OCI-LY7 (cell line): ENCODE results near the gene DNAH7. TPM values are rescaled to one million over a fixed set of nuclear protein-coding genes. Genes with fewer than 3 reads are reported as not detected.

Source experiments
- BruUV-seq: library from RNA; stranded (reverse); fragments of 400-500 nt; replicated peaks from 2 replicates; lab custom pipeline; 2021; lab: Mats Ljungman, UMichigan
- CTCF ChIA-PET: fragments of 300-600 bp; sonication (Branson Sonifier 250); formaldehyde crosslinking; loops from one replicate; lab custom pipeline; 2022; ENCODE audit warnings: antibody characterized with exemption; ENCODE audit not compliant: unreplicated experiment; lab: Charles Lee
- POLR2A ChIA-PET: fragments of 300-600 bp; sonication (Branson Sonifier 250); formaldehyde crosslinking; loops from one replicate; lab custom pipeline; 2022; ENCODE audit warnings: antibody characterized with exemption; lab: Charles Lee
- DNase-seq: peaks from one replicate; pipeline ENCODE4 v3.0.0-alpha.2; 2015; ENCODE audit warnings: low spot score
- H2AFZ ChIP-seq: fragments of 200-600 bp; sonication (generic), shearing (Covaris generic); 2 replicates; pipeline ENCODE4 v1.6.1; 2014; ENCODE audit warnings: mild to moderate bottlenecking, antibody characterized with exemption, low read length, moderate library complexity
- H3K27ac ChIP-seq: fragments of 200-600 bp; sonication (generic); 2 replicates; pipeline ENCODE4 v1.5.1; 2014; ENCODE audit warnings: mixed run types, low read depth, mild to moderate bottlenecking, moderate library complexity, low read length, inconsistent platforms; ENCODE audit not compliant: poor library complexity, severe bottlenecking
- H3K36me3 ChIP-seq: fragments of 200-600 bp; sonication (generic); 2 replicates; pipeline ENCODE4 v1.6.1; 2014; ENCODE audit warnings: mild to moderate bottlenecking, antibody characterized with exemption, low read length, moderate library complexity, mixed read lengths; ENCODE audit not compliant: insufficient read depth
- H3K4me1 ChIP-seq: fragments of 200-600 bp; sonication (generic); 2 replicates; pipeline ENCODE4 v1.5.1; 2014; ENCODE audit warnings: mild to moderate bottlenecking, low read length; ENCODE audit not compliant: insufficient read depth, poor library complexity, severe bottlenecking
- H3K4me2 ChIP-seq: fragments of 200-600 bp; sonication (generic); 2 replicates; pipeline ENCODE4 v1.6.1; 2014; ENCODE audit warnings: mild to moderate bottlenecking, low read length
- H3K4me3 ChIP-seq: fragments of 200-600 bp; sonication (generic); 2 replicates; pipeline ENCODE4 v1.5.1; 2014; ENCODE audit warnings: mild to moderate bottlenecking, low read depth, low read length; ENCODE audit not compliant: poor library complexity, severe bottlenecking
- H3K79me2 ChIP-seq: fragments of 200-600 bp; sonication (generic); 2 replicates; pipeline ENCODE4 v1.6.1; 2016; ENCODE audit warnings: low read depth, mild to moderate bottlenecking, low read length, moderate library complexity, mixed read lengths; ENCODE audit not compliant: insufficient read depth
- H3K9me2 ChIP-seq: fragments of 200-600 bp; sonication (generic); 2 replicates; pipeline ENCODE4 v1.6.1; 2016; ENCODE audit warnings: mild to moderate bottlenecking, low read length, mixed read lengths; ENCODE audit not compliant: insufficient read depth
- H3K9me3 ChIP-seq: fragments of 200-600 bp; sonication (generic); 2 replicates; pipeline ENCODE4 v1.6.1; 2014; ENCODE audit warnings: mild to moderate bottlenecking, mixed run types, low read length, mixed read lengths
- H4K20me1 ChIP-seq: fragments of 200-600 bp; sonication (generic); 2 replicates; pipeline ENCODE4 v1.6.1; 2014; ENCODE audit warnings: mild to moderate bottlenecking, antibody characterized with exemption, low read length, moderate library complexity, mixed read lengths; ENCODE audit not compliant: insufficient read depth
- CTCF ChIP-seq: fragments of 200-600 bp; sonication (generic); conservative IDR thresholded peaks from 2 replicates; pipeline ENCODE4 v1.5.1; 2014; ENCODE audit warnings: mild to moderate bottlenecking, antibody characterized with exemption, low read length, moderate library complexity, mixed read lengths
- EZH2phosphoT487 ChIP-seq: fragments of 200-600 bp; sonication (generic); IDR thresholded peaks from 2 replicates; pipeline ENCODE4 v1.6.1; 2018; ENCODE audit warnings: low read depth, borderline replicate concordance, mild to moderate bottlenecking, mixed run types, antibody characterized with exemption, low read length, moderate library complexity, mixed read lengths
- intact Hi-C: fragments of 100-400 bp; cut with micrococcal nuclease; formaldehyde crosslinking; loops from one replicate; pipeline ENCODE4 v1.10.0; 2022; ENCODE audit not compliant: unreplicated experiment
- total RNA-seq, 2 experiments: library from RNA; depleted of rRNA in 1 of 2; stranded (reverse); fragments of >200 nt in 1 of 2; shearing (Covaris generic) in 1 of 2; gene quantifications; 2 replicates each; pipeline ENCODE4 v1.2.3, GENCODE V29; 2014 to 2022

DNAH7 gene
- total RNA-seq, 2 experiments from 2014 or later = not detected

GRCh38 chr2:196054631-196055030 is 14.0 kb downstream of the DNAH7 start:
- DNase-seq = no peak
- peaks cover 5% of the 10 kb centered on the region; the same call in 1 of the 2 replicates for H3K9me2 ChIP-seq
- POLR2A ChIA-PET = no interaction called here
- H3K4me1 ChIP-seq = no peaks in the 10 kb centered on the region
- intact Hi-C loops = no loop called here
- CTCF ChIA-PET = no interaction called here
- no peak overlapping the region for H3K4me3 ChIP-seq
- BruUV-seq = no TSS peak
- no peaks in the 10 kb centered on the region for H4K20me1 ChIP-seq
- H2AFZ ChIP-seq = no peak overlapping the region
- H3K79me2 ChIP-seq = no peaks in the 10 kb centered on the region
- no peaks in the 10 kb centered on the region for H3K36me3 ChIP-seq
- no peak overlapping the region for H3K4me2 ChIP-seq
- H3K9me3 ChIP-seq = no peaks in the 10 kb centered on the region
- no peak overlapping the region for H3K27ac ChIP-seq
- TF ChIP-seq CTCF (no peak), EZH2phosphoT487 (no peak)

GRCh38 chr2:196046123-196046917 is 22.3 kb downstream of the DNAH7 start:
- Histone ChIP-seq H3K4me3 (no peak overlapping the region), H3K4me1 (no peaks in the 10 kb centered on the region), H3K27ac (no peak overlapping the region), H3K9me2 (no peaks in the 10 kb centered on the region), H3K9me3 (no peaks in the 10 kb centered on the region), H4K20me1 (no peaks in the 10 kb centered on the region), H3K36me3 (no peaks in the 10 kb centered on the region), H2AFZ (no peak overlapping the region), H3K79me2 (no peaks in the 10 kb centered on the region), H3K4me2 (no peak overlapping the region)
- ChIA-PET CTCF (no interaction called here), POLR2A (interaction anchor here (0.7 to 1.5 kb wide), 2 partner anchors 32 to 544 kb away, joined by 3 to 4 read pairs; no protein-coding TSS in a partner anchor)
- TF ChIP-seq EZH2phosphoT487 = no peak
- TF ChIP-seq CTCF = no peak
- intact Hi-C loops = no loop called here
- no TSS peak for BruUV-seq
- no peak for DNase-seq

- Histone ChIP-seq H3K4me3 (no peak overlapping the region), H3K27ac (no peak overlapping the region), H4K20me1 (no peaks in the 10 kb centered on the region), H2AFZ (no peak overlapping the region), H3K9me3 (0 out of 2 replicates have a peak, but pooled peaks cover 5% of the 10 kb centered on the region), H3K79me2 (no peaks in the 10 kb centered on the region), H3K36me3 (no peaks in the 10 kb centered on the region), H3K9me2 (no peaks in the 10 kb centered on the region), H3K4me1 (no peaks in the 10 kb centered on the region), H3K4me2 (no peak overlapping the region)
- intact Hi-C loops = no loop called here
- no peak for DNase-seq
- TF ChIP-seq EZH2phosphoT487 (no peak), CTCF (no peak)
- CTCF ChIA-PET = no interaction called here
- BruUV-seq = no TSS peak
- POLR2A ChIA-PET = no interaction called here
These were observed 26.9 kb downstream of the DNAH7 start for GRCh38 chr2:196041786-196042185.
